HEK293 (cell line): ENCODE measurements around the gene RNF123.

Experiments
- CTCF ChIA-PET: fragments of 350-600 bp; formaldehyde crosslinking; extraction: SDS; loops from one replicate; lab custom pipeline; 2021; ENCODE audit warnings: antibody characterized with exemption; lab: Yijun Ruan, JAX
- POLR2A ChIA-PET: fragments of 300-600 bp; formaldehyde crosslinking; extraction: SDS; loops from one replicate; lab custom pipeline; 2020; ENCODE audit warnings: antibody characterized with exemption, inconsistent platforms; lab: Yijun Ruan, JAX
- H3K27ac ChIP-seq: fragments of 200-500 bp; sonication (Bioruptor generic); 2 replicates; pipeline ENCODE4 v1.5.1; 2014; ENCODE audit warnings: low read depth, low read length, control low read depth, inconsistent platforms; ENCODE audit errors: extremely low read depth
- H3K36me3 ChIP-seq, 2 experiments: fragments of 200-500 bp in 1 of 2; sonication (Bioruptor generic) in 1 of 2; 1 replicate in 1 of 2; 2 replicates in 1 of 2; pipeline ENCODE4 v1.5.1; 2014 to 2017; ENCODE audit warnings: inconsistent platforms in 2 of 2, low read length in 2 of 2; ENCODE audit not compliant: control insufficient read depth in 2 of 2, insufficient read depth in 1 of 2
- H3K4me1 ChIP-seq: fragments of 200-500 bp; sonication (Bioruptor generic); 2 replicates; pipeline ENCODE4 v1.5.1; 2014; ENCODE audit warnings: mild to moderate bottlenecking, low read length, inconsistent platforms; ENCODE audit not compliant: control insufficient read depth, insufficient read depth
- H3K4me3 ChIP-seq: 2 replicates; pipeline ENCODE4 v1.5.1; 2011; ENCODE audit warnings: low read depth, mild to moderate bottlenecking, control low read depth, low read length, moderate library complexity
- H3K9me3 ChIP-seq: fragments of 200-500 bp; sonication (Bioruptor generic); 2 replicates; pipeline ENCODE4 v1.5.1; 2014; ENCODE audit warnings: low read depth, low read length, inconsistent platforms; ENCODE audit not compliant: control insufficient read depth, insufficient read depth
- EGR2 ChIP-seq: fragments of 450-650 bp; formaldehyde crosslinking; IDR thresholded peaks from 2 replicates; pipeline ENCODE4 v1.5.1; 2016; ENCODE audit warnings: low read depth, missing biosample characterization, missing genetic modification characterization
- GLI2 ChIP-seq: fragments of 450-650 bp; formaldehyde crosslinking; IDR thresholded peaks from 2 replicates; pipeline ENCODE4; 2017; ENCODE audit warnings: missing biosample characterization, missing genetic modification characterization, low read depth, borderline replicate concordance
- GLIS2 ChIP-seq: fragments of 450-650 bp; formaldehyde crosslinking; IDR thresholded peaks from 2 replicates; pipeline ENCODE4 v1.5.1; 2016; ENCODE audit warnings: missing biosample characterization, missing genetic modification characterization
- ZNF146 ChIP-seq: fragments of 450-650 bp; formaldehyde crosslinking; IDR thresholded peaks from 2 replicates; pipeline ENCODE4 v1.5.1; 2016; ENCODE audit warnings: missing biosample characterization, missing genetic modification characterization
- ZNF629 ChIP-seq: fragments of 450-650 bp; formaldehyde crosslinking; IDR thresholded peaks from 2 replicates; pipeline ENCODE4 v1.5.1; 2017; ENCODE audit warnings: missing biosample characterization, missing genetic modification characterization
- ZNF645 ChIP-seq: fragments of 450-650 bp; formaldehyde crosslinking; IDR thresholded peaks from 2 replicates; pipeline ENCODE4; 2016; ENCODE audit warnings: missing biosample characterization, missing genetic modification characterization
- ZNF677 ChIP-seq: fragments of 450-650 bp; IDR thresholded peaks from 2 replicates; pipeline ENCODE4 v1.5.0; 2018; ENCODE audit warnings: missing biosample characterization, mild to moderate bottlenecking, missing genetic modification characterization, moderate library complexity
- TF ChIP-seq, protein P1 (sequence below): fragments of 450-650 bp; formaldehyde crosslinking; IDR thresholded peaks from 2 replicates; pipeline ENCODE4 v1.5.1; 2016; ENCODE audit warnings: missing biosample characterization, missing genetic modification characterization
- TF ChIP-seq, protein P2 (sequence below): fragments of 450-650 bp; formaldehyde crosslinking; optimal IDR thresholded peaks from 2 replicates; pipeline ENCODE3; 2016; ENCODE audit warnings: missing biosample characterization, mild to moderate bottlenecking, missing genetic modification characterization
- TF ChIP-seq, protein P3 (sequence below): fragments of 450-650 bp; formaldehyde crosslinking; IDR thresholded peaks from 2 replicates; pipeline ENCODE4 v1.5.1; 2016; ENCODE audit warnings: missing biosample characterization, missing genetic modification characterization

RNF123 gene

DNA sequence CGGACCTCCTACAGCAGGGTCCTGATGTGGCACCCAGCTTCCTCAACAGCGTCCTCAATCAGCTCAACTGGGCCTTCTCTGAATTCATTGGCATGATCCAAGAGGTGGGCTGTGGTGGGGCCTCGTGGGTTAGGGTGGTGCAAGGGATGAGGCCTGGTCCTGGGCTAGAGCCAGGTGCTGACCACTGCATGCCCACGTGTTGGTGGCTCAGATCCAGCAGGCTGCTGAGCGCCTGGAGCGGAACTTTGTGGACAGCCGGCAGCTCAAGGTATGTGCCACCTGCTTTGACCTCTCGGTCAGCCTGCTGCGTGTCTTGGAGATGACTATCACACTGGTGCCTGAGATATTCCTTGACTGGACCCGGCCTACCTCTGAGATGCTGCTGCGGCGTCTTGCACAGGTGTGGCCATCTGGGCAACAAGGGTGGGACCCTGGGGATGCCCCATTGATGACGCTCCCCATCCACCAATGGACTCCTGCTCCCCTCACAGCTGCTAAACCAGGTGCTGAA is 26.3 kb downstream of the RNF123 start:
- H3K4me3 ChIP-seq, result no peak overlapping the region
- TF ChIP-seq, protein P1, sequence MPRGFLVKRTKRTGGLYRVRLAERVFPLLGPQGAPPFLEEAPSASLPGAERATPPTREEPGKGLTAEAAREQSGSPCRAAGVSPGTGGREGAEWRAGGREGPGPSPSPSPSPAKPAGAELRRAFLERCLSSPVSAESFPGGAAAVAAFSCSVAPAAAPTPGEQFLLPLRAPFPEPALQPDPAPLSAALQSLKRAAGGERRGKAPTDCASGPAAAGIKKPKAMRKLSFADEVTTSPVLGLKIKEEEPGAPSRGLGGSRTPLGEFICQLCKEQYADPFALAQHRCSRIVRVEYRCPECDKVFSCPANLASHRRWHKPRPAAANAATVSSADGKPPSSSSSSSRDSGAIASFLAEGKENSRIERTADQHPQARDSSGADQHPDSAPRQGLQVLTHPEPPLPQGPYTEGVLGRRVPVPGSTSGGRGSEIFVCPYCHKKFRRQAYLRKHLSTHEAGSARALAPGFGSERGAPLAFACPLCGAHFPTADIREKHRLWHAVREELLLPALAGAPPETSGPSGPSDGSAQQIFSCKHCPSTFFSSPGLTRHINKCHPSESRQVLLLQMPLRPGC (tag by site-specific recombination), result no peak
- TF ChIP-seq, protein P2, sequence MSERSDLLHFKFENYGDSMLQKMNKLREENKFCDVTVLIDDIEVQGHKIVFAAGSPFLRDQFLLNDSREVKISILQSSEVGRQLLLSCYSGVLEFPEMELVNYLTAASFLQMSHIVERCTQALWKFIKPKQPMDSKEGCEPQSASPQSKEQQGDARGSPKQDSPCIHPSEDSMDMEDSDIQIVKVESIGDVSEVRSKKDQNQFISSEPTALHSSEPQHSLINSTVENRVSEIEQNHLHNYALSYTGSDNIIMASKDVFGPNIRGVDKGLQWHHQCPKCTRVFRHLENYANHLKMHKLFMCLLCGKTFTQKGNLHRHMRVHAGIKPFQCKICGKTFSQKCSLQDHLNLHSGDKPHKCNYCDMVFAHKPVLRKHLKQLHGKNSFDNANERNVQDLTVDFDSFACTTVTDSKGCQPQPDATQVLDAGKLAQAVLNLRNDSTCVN, result no peak
- TF ChIP-seq ZNF629, result no peak
- TF ChIP-seq ZNF146 (tag by site-specific recombination), result no peak
- TF ChIP-seq, protein P3, sequence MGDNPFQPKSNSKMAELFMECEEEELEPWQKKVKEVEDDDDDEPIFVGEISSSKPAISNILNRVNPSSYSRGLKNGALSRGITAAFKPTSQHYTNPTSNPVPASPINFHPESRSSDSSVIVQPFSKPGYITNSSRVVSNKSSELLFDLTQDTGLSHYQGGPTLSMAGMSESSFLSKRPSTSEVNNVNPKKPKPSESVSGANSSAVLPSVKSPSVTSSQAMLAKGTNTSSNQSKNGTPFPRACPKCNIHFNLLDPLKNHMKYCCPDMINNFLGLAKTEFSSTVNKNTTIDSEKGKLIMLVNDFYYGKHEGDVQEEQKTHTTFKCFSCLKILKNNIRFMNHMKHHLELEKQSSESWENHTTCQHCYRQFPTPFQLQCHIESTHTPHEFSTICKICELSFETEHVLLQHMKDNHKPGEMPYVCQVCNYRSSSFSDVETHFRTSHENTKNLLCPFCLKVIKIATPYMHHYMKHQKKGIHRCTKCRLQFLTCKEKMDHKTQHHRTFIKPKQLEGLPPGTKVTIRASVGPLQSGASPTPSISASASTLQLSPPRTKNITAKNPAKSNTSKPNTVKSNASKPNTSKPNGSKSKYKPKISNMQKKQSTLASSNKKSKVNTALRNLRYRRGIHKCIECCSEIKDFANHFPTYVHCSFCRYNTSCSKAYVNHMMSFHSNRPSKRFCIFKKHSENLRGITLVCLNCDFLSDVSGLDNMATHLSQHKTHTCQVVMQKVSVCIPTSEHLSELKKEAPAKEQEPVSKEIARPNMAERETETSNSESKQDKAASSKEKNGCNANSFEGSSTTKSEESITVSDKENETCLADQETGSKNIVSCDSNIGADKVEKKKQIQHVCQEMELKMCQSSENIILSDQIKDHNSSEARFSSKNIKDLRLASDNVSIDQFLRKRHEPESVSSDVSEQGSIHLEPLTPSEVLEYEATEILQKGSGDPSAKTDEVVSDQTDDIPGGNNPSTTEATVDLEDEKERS (tag by site-specific recombination), result no peak
- no peak for TF ChIP-seq ZNF645 (tag by site-specific recombination)
- H3K36me3 ChIP-seq, result peaks cover 0 to 71% of the 10 kb centered on the region in 2 experiments; a peak in 2 of 3 replicates
- no peak overlapping the region for H3K27ac ChIP-seq
- no peaks in the 10 kb centered on the region for H3K4me1 ChIP-seq
- ChIA-PET CTCF (no interaction called here), POLR2A (interaction anchor here (1.3 kb wide), 1 partner anchor 8 kb away, joined by 9 read pairs; the partner anchor contains the start of gene GMPPB)
- no peaks in the 10 kb centered on the region for H3K9me3 ChIP-seq

DNA sequence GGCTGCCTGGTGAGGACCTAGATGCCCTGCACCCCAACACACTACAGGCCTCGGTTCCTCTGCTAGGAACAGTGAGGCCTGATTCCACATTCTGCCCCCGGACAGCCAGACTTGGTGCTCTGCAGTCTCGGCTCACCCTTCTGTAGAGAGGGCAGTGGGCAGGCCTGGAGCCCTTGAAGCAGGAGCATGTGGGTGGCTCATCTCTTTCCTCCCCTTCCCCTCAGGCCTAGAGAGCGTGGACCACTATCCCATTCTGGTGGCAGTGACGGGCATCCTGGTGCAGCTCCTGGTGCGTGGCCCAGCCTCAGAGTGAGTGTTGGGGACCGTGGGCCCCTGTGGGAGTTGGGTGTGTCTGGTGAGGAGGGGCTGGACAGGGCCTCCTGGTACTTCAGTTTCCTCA is 26.8 kb downstream of the RNF123 start:
- TF ChIP-seq ZNF677 (tag by site-specific recombination) (no peak), EGR2 (no peak)
- Histone ChIP-seq H3K36me3 (peaks cover 0 to 76% of the 10 kb centered on the region in 2 experiments; a peak in 2 of 3 replicates), H3K4me3 (no peak overlapping the region), H3K27ac (no peak overlapping the region), H3K9me3 (no peaks in the 10 kb centered on the region), H3K4me1 (no peaks in the 10 kb centered on the region)
- CTCF ChIA-PET, result no interaction called here
- POLR2A ChIA-PET, result no interaction called here

GRCh38 chr3:49716691-49717210 is 27.4 kb downstream of the RNF123 start:
- H3K9me3 ChIP-seq, result no peaks in the 10 kb centered on the region
- H3K4me1 ChIP-seq, result no peaks in the 10 kb centered on the region
- TF ChIP-seq GLI2 (tag by site-specific recombination), result no peak
- peak; percentile 25; the same call in 1 of the 2 replicates for TF ChIP-seq GLIS2 (tag by site-specific recombination)
- H3K27ac ChIP-seq, result no peak overlapping the region
- CTCF ChIA-PET, result no interaction called here
- POLR2A ChIA-PET, result no interaction called here
- H3K36me3 ChIP-seq, result peaks cover 0 to 82% of the 10 kb centered on the region in 2 experiments; a peak in 1 of 3 replicates
- no peak overlapping the region for H3K4me3 ChIP-seq
